Liver (tissue), 9 donors: ENCODE results near the gene TTI1. TPM values are rescaled to one million over a fixed set of nuclear protein-coding genes. Genes with fewer than 3 reads are reported as not detected.

Experiments
- DNase-seq: peaks from one replicate; pipeline ENCODE4 v3.0.0-alpha.2; 2017; ENCODE audit warnings: low spot score
- H3K27ac ChIP-seq, 2 donors: one replicate each; pipeline ENCODE4 v1.7.0; 2013; ENCODE audit warnings: inconsistent platforms in 2 of 2, low read length in 2 of 2, control low read depth in 1 of 2, low read depth in 1 of 2, mild to moderate bottlenecking in 1 of 2
- H3K27me3 ChIP-seq, 4 donors: one replicate each; pipeline versions ENCODE4 v1.6.1 to v1.7.0; 2013; ENCODE audit warnings: low read length in 3 of 4, inconsistent platforms in 1 of 4, mild to moderate bottlenecking in 1 of 4, moderate library complexity in 1 of 4; ENCODE audit not compliant: control insufficient read depth in 4 of 4, insufficient read depth in 4 of 4
- H3K36me3 ChIP-seq, 4 donors: one replicate each; pipeline versions ENCODE4 v1.6.1 to v1.7.0; 2013; ENCODE audit warnings: low read length in 3 of 4, mild to moderate bottlenecking in 3 of 4, low read depth in 1 of 4, moderate library complexity in 1 of 4; ENCODE audit not compliant: control insufficient read depth in 4 of 4, insufficient read depth in 3 of 4
- H3K4me1 ChIP-seq, 4 donors: one replicate each; pipeline versions ENCODE4 v1.6.1 to v1.7.0; 2013; ENCODE audit warnings: low read length in 3 of 4, mild to moderate bottlenecking in 3 of 4, moderate library complexity in 1 of 4; ENCODE audit not compliant: control insufficient read depth in 4 of 4, insufficient read depth in 4 of 4
- H3K4me3 ChIP-seq, 3 donors: one replicate each; pipeline versions ENCODE4 v1.6.1 to v1.7.0; 2013; ENCODE audit warnings: low read length in 3 of 3, control low read depth in 1 of 3, low read depth in 1 of 3, mild to moderate bottlenecking in 1 of 3
- H3K9ac ChIP-seq, 2 donors: one replicate each; pipeline ENCODE4 v1.7.0; 2013; ENCODE audit warnings: low read length in 2 of 2, mild to moderate bottlenecking in 2 of 2, moderate library complexity in 2 of 2, control low read depth in 1 of 2, low read depth in 1 of 2
- H3K9me3 ChIP-seq, 4 donors: one replicate each; pipeline versions ENCODE4 v1.6.1 to v1.7.0; 2013; ENCODE audit warnings: low read length in 3 of 4; ENCODE audit not compliant: control insufficient read depth in 4 of 4
- CTCF ChIP-seq: fragments of 150-350 bp; IDR thresholded peaks from 2 replicates; pipeline ENCODE4 v1.5.1; 2017; ENCODE audit warnings: improper control_type of control experiment, low read depth, low read length; ENCODE audit not compliant: missing input control
- EGR1 ChIP-seq, 2 donors: IDR thresholded peaks; 2 replicates each; pipeline ENCODE4 v1.6.1; 2016 to 2018; ENCODE audit warnings: antibody characterized with exemption in 2 of 2, low read depth in 2 of 2
- FOXA2 ChIP-seq: IDR thresholded peaks from 2 replicates; pipeline ENCODE4 v1.6.1; 2016; ENCODE audit warnings: antibody characterized with exemption
- GABPA ChIP-seq, 2 donors: IDR thresholded peaks in 1 of 2; conservative IDR thresholded peaks in 1 of 2; 2 replicates each; pipeline ENCODE4 v1.6.1; 2016; ENCODE audit warnings: antibody characterized with exemption in 2 of 2, mild to moderate bottlenecking in 1 of 2, moderate library complexity in 1 of 2
- HNF4A ChIP-seq, 2 donors: conservative IDR thresholded peaks; 2 replicates each; pipeline ENCODE4 v1.6.1; 2016; ENCODE audit warnings: antibody characterized with exemption in 2 of 2, mild to moderate bottlenecking in 2 of 2
- HNF4G ChIP-seq: IDR thresholded peaks from 2 replicates; pipeline ENCODE4 v1.6.1; 2016; ENCODE audit warnings: antibody characterized with exemption
- JUND ChIP-seq, 2 donors: IDR thresholded peaks; 2 replicates each; pipeline ENCODE4 v1.6.1; 2016; ENCODE audit warnings: antibody characterized with exemption in 2 of 2
- NR2F2 ChIP-seq: IDR thresholded peaks from 2 replicates; pipeline ENCODE4 v1.6.1; 2016; ENCODE audit warnings: antibody characterized with exemption
- RAD21 ChIP-seq, 2 donors: IDR thresholded peaks; 2 replicates each; pipeline ENCODE4 v1.6.1; 2016; ENCODE audit warnings: antibody characterized with exemption in 2 of 2, mild to moderate bottlenecking in 2 of 2
- REST ChIP-seq: IDR thresholded peaks from 2 replicates; pipeline ENCODE4 v1.6.1; 2016; ENCODE audit warnings: antibody characterized with exemption, mild to moderate bottlenecking
- SP1 ChIP-seq: IDR thresholded peaks from 2 replicates; pipeline ENCODE4 v1.6.1; 2018; ENCODE audit warnings: antibody characterized with exemption, mild to moderate bottlenecking
- TAF1 ChIP-seq: conservative IDR thresholded peaks from 2 replicates; pipeline ENCODE4 v1.6.1; 2016; ENCODE audit warnings: antibody characterized with exemption, mild to moderate bottlenecking
- YY1 ChIP-seq: IDR thresholded peaks from 2 replicates; pipeline ENCODE4 v1.6.1; 2016; ENCODE audit warnings: antibody characterized with exemption, mild to moderate bottlenecking
- WGBS: extraction: QIAGEN DNeasy Blood & Tissue Kit; methylation state at CpG from one replicate; pipeline ENCODE4 v1.1.7; 2013; 5-methylcytosine and 5-hydroxymethylcytosine counted together
- polyA plus RNA-seq, 2 donors: library from polyadenylated mRNA; stranded (reverse) in 1 of 2; unstranded in 1 of 2; fragments of 200-250 nt in 1 of 2; fragments of >200 nt in 1 of 2; fragmentation: Nextera tagmentation in 1 of 2; extraction: Ambion mirVana in 1 of 2; gene quantifications; one replicate each; pipeline versions ENCODE4 v1.2.1 to v1.2.3, GENCODE V29; 2013 to 2015
- total RNA-seq, 2 donors: library from RNA; depleted of rRNA; stranded (reverse); fragments of >200 nt; gene quantifications; one replicate each; pipeline ENCODE4 v1.2.3, GENCODE V29; 2014
- TF ChIP-seq, protein P1 (sequence below): IDR thresholded peaks from 2 replicates; pipeline ENCODE4 v1.6.1; 2016; ENCODE audit warnings: antibody characterized with exemption
- TF ChIP-seq, protein P2 (sequence below): IDR thresholded peaks from 2 replicates; pipeline ENCODE4 v1.6.1; 2016; ENCODE audit warnings: antibody characterized with exemption
- TF ChIP-seq, protein P3 (sequence below): IDR thresholded peaks from 2 replicates; pipeline ENCODE4 v1.6.1; 2016; ENCODE audit warnings: antibody characterized with exemption
- donor health status: healthy.
- donor health status: healthy.
- donor health status: healthy.
- donor health status: healthy.
- donor health status: healthy.

The TTI1 gene
- total and polyA plus RNA-seq, 4 donors, result 4.6 to 20.4 (median 11.3) TPM

- Histone ChIP-seq H3K4me3 (no peak overlapping the region), H3K4me1 (peaks cover 8 to 29% (median 15%) of the 10 kb centered on the region in 4 donors), H3K9me3 (no peaks in the 10 kb centered on the region), H3K9ac (no peak overlapping the region), H3K36me3 (peaks cover 10 to 38% (median 14%) of the 10 kb centered on the region in 4 donors), H3K27me3 (no peaks in the 10 kb centered on the region), H3K27ac (no peak overlapping the region)
- DNase-seq, result no peak
- TF ChIP-seq FOXA2, result no peak
- TF ChIP-seq, protein P1, sequence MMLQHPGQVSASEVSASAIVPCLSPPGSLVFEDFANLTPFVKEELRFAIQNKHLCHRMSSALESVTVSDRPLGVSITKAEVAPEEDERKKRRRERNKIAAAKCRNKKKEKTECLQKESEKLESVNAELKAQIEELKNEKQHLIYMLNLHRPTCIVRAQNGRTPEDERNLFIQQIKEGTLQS, result no peak
- TF ChIP-seq YY1, result no peak
- TF ChIP-seq GABPA (IDR thresholded peaks at IDR 0.05 in 1 of 2, conservative IDR thresholded peaks at IDR 0.05 in 1 of 2), result no peak
- TF ChIP-seq NR2F2, result no peak
- no peak for TF ChIP-seq REST
- no peak for TF ChIP-seq SP1
- TF ChIP-seq, protein P2, sequence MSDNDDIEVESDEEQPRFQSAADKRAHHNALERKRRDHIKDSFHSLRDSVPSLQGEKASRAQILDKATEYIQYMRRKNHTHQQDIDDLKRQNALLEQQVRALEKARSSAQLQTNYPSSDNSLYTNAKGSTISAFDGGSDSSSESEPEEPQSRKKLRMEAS, result no peak
- TF ChIP-seq HNF4A (conservative IDR thresholded peaks at IDR 0.05), result no peak
- no peak for TF ChIP-seq EGR1 (IDR thresholded peaks at IDR 0.05; ENCODE audit: low read depth in 2 of 2)
- TF ChIP-seq, protein P3, sequence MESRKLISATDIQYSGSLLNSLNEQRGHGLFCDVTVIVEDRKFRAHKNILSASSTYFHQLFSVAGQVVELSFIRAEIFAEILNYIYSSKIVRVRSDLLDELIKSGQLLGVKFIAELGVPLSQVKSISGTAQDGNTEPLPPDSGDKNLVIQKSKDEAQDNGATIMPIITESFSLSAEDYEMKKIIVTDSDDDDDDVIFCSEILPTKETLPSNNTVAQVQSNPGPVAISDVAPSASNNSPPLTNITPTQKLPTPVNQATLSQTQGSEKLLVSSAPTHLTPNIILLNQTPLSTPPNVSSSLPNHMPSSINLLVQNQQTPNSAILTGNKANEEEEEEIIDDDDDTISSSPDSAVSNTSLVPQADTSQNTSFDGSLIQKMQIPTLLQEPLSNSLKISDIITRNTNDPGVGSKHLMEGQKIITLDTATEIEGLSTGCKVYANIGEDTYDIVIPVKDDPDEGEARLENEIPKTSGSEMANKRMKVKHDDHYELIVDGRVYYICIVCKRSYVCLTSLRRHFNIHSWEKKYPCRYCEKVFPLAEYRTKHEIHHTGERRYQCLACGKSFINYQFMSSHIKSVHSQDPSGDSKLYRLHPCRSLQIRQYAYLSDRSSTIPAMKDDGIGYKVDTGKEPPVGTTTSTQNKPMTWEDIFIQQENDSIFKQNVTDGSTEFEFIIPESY, result no peak
- no peak for TF ChIP-seq CTCF
- TF ChIP-seq HNF4G, result no peak
- no peak for TF ChIP-seq RAD21 (IDR thresholded peaks at IDR 0.05)
- no peak for TF ChIP-seq JUND (IDR thresholded peaks at IDR 0.05)
- 96% methylated on average over 1 of the region's 1 CpG for WGBS
These were observed 7.0 kb upstream of the TTI1 start for GRCh38 chr20:38040276-38040675.

- H3K27me3 ChIP-seq, result no peaks in the 10 kb centered on the region
- peaks cover 13 to 49% (median 36%) of the 10 kb centered on the region in 4 donors for H3K4me1 ChIP-seq
- TF ChIP-seq, protein P2, result no peak
- TF ChIP-seq REST (no peak), GABPA (IDR thresholded peaks at IDR 0.05 in 1 of 2, conservative IDR thresholded peaks at IDR 0.05 in 1 of 2) (no peak), FOXA2 (no peak), TAF1 (no peak), HNF4A (conservative IDR thresholded peaks at IDR 0.05) (no peak), RAD21 (IDR thresholded peaks at IDR 0.05) (no peak), YY1 (no peak), SP1 (no peak), JUND (IDR thresholded peaks at IDR 0.05) (no peak), NR2F2 (no peak), EGR1 (IDR thresholded peaks at IDR 0.05; ENCODE audit: low read depth in 2 of 2) (no peak), HNF4G (no peak)
- TF ChIP-seq, protein P3, result no peak
- no peak overlapping the region for H3K4me3 ChIP-seq
- H3K9ac ChIP-seq, result no peak overlapping the region
- H3K36me3 ChIP-seq, result peaks cover 0 to 14% (median 1%) of the 10 kb centered on the region in 4 donors
- H3K27ac ChIP-seq, result no peak overlapping the region
- no peaks in the 10 kb centered on the region for H3K9me3 ChIP-seq
- WGBS, result 87% methylated on average over 5 of the region's 5 CpGs
- DNase-seq, result no peak
These were observed 3.1 kb upstream of the TTI1 start for GRCh38 chr20:38036366-38036765.
